Measurements from ENCODE around the gene OTOF. TPM values are rescaled to one million over a fixed set of nuclear protein-coding genes. Genes with fewer than 3 reads are reported as not detected.

Gene OTOF
- total and polyA plus RNA-seq, 2 of the 4 experiments (the other 2 are of a cell fraction): 0.03 TPM; not detected in 1

GRCh38 chr2:26424221-26424620 is 53.7 kb downstream of the OTOF start:
- no peak overlapping the region for H3K18ac ChIP-seq (ENCODE audit: low read depth, low read length)
- no peak overlapping the region for H4K8ac ChIP-seq (ENCODE audit: low read depth in 2 of 2, low read length in 2 of 2)
- H3K14ac ChIP-seq (replicated peaks; ENCODE audit: low read depth, low read length): no peak overlapping the region
- H2BK5ac ChIP-seq (ENCODE audit: low read depth, low read length, poor library complexity, severe bottlenecking): no peak overlapping the region
- intact Hi-C loops (cut with micrococcal nuclease) (no loop called here), dilution Hi-C loops (cut with HindIII; ENCODE audit: low sequenced_read_pairs, unreplicated experiment) (no loop called here), in situ Hi-C loops (cut with MboI; ENCODE audit: low sequenced_read_pairs) (no loop called here)
- H3K4me2 ChIP-seq (ENCODE audit: low read depth, low read length): no peak overlapping the region
- no peak overlapping the region for H4K5ac ChIP-seq (ENCODE audit: low read depth, low read length)
- H3K23ac ChIP-seq (ENCODE audit: low read depth, low read length): no peak overlapping the region
- H2AK9ac ChIP-seq (replicated peaks; ENCODE audit: low read depth, low read length, poor library complexity): no peak overlapping the region
- H3K9ac ChIP-seq (ENCODE audit: low read depth, low read length): no peak overlapping the region
- TF ChIP-seq MAZ (IDR thresholded peaks at IDR 0.05; ENCODE audit: borderline replicate concordance, low read depth, low read length) (no peak), RFX5 (IDR thresholded peaks at IDR 0.05; ENCODE audit: low read depth, low read length) (no peak), RCOR1 (IDR thresholded peaks at IDR 0.05; ENCODE audit: insufficient replicate concordance, low read length) (no peak), CEBPB (IDR thresholded peaks at IDR 0.05; ENCODE audit: low read depth, low read length) (no peak), FOS (IDR thresholded peaks at IDR 0.05; ENCODE audit: low read depth, low read length) (no peak), CHD1 (IDR thresholded peaks at IDR 0.05; ENCODE audit: low read depth, low read length) (no peak)
- H3K36me3 ChIP-seq (ENCODE audit: control insufficient read depth, insufficient read depth, low read length): no peaks in the 10 kb centered on the region
- H2AK5ac ChIP-seq (ENCODE audit: low read depth, low read length): no peak overlapping the region
- no peak overlapping the region for H2BK20ac ChIP-seq (ENCODE audit: low read depth, low read length)
- ATAC-seq (ENCODE audit: low read depth) (no peak), DNase-seq (no peak)
- no peak overlapping the region for H3K56ac ChIP-seq (ENCODE audit: extremely low read depth, insufficient read depth, low read length)
- ChIA-PET POLR2A (ENCODE audit: unreplicated experiment) (no interaction called here), CTCF (no interaction called here)
- H4K20me1 ChIP-seq (ENCODE audit: insufficient read depth, low read length): no peaks in the 10 kb centered on the region
- no peak overlapping the region for H2BK120ac ChIP-seq (ENCODE audit: low read depth, low read length)
- H2AFZ ChIP-seq (replicated peaks; ENCODE audit: low read length, poor library complexity): no peak overlapping the region
- H3K79me1 ChIP-seq (ENCODE audit: low read depth in 1 of 2, low read length in 2 of 2): no peaks in the 10 kb centered on the region
- H2BK15ac ChIP-seq (ENCODE audit: low read depth, low read length): no peak overlapping the region
- peaks cover 20% of the 10 kb centered on the region for H3K27me3 ChIP-seq (ENCODE audit: control insufficient read depth, insufficient read depth, low read length)
- no peaks in the 10 kb centered on the region for H3K4me1 ChIP-seq (ENCODE audit: control insufficient read depth, insufficient read depth, low read length)
- no peak overlapping the region for H4K91ac ChIP-seq (ENCODE audit: insufficient read depth, low read depth, low read length)
- no TSS peak for BruUV-seq (replicated peaks)
- H3K27ac ChIP-seq (ENCODE audit: insufficient read depth, low read length): no peak overlapping the region
- no peak overlapping the region for H3K4ac ChIP-seq (ENCODE audit: low read depth, low read length)
- no peaks in the 10 kb centered on the region for H3K9me3 ChIP-seq (ENCODE audit: control insufficient read depth, insufficient read depth, low read length)
- no peak overlapping the region for H3K4me3 ChIP-seq (ENCODE audit: insufficient read depth, low read depth, low read length)
- 80% methylated on average over 1 of the region's 3 CpGs; no CpG with 5 or more reads in 1 of the 2 experiments for WGBS, 2 experiments (ENCODE audit: extremely low coverage in 2 of 2, insufficient read length in 1 of 2)
- no peaks in the 10 kb centered on the region for H3K9me1 ChIP-seq (ENCODE audit: insufficient read depth, low read length)
